ENCODE results near the gene RETSAT. TPM values are rescaled to one million over a fixed set of nuclear protein-coding genes. Genes with fewer than 3 reads are reported as not detected.
"Not testable (repeated sequence)": the region's sequence is repeated elsewhere in the genome, so short reads cannot be mapped to it uniquely, and the experiment has no call there.

Gene RETSAT
- polyA plus RNA-seq, 3 donors: 14.2 to 26.0 (median 25.2) TPM

GRCh38 chr2:85383151-85383550 is 28.8 kb upstream of the RETSAT start:
- DNase-seq (ENCODE audit: low read depth in 3 of 3, low spot score in 2 of 3): not testable (repeated sequence)

- no peak for DNase-seq (ENCODE audit: low read depth in 3 of 3, low spot score in 2 of 3)
Observed at GRCh38 chr2:85380048-85380447, 25.7 kb upstream of the RETSAT start.

GRCh38 chr2:85378257-85378656 is 23.9 kb upstream of the RETSAT start:
- no peak for DNase-seq (ENCODE audit: low read depth in 3 of 3, low spot score in 2 of 3)

GRCh38 chr2:85377083-85377482 is 22.8 kb upstream of the RETSAT start:
- DNase-seq (ENCODE audit: low read depth in 3 of 3, low spot score in 2 of 3): no peak

GRCh38 chr2:85376291-85377065 is 22.1 kb upstream of the RETSAT start:
- DNase-seq (ENCODE audit: low read depth in 3 of 3, low spot score in 2 of 3): no peak

- no peak for DNase-seq (ENCODE audit: low read depth in 3 of 3, low spot score in 2 of 3)
Observed at GRCh38 chr2:85371045-85371444, 16.7 kb upstream of the RETSAT start.

GRCh38 chr2:85369500-85369899 is 15.2 kb upstream of the RETSAT start:
- DNase-seq (ENCODE audit: low read depth in 3 of 3, low spot score in 2 of 3): no peak

GRCh38 chr2:85368921-85369320 is 14.6 kb upstream of the RETSAT start:
- no peak for DNase-seq (ENCODE audit: low read depth in 3 of 3, low spot score in 2 of 3)

- no peak for DNase-seq (ENCODE audit: low read depth in 3 of 3, low spot score in 2 of 3)
Observed at GRCh38 chr2:85367180-85367579, 12.9 kb upstream of the RETSAT start.

- DNase-seq (ENCODE audit: low read depth in 3 of 3, low spot score in 2 of 3): not testable (repeated sequence)
Observed at GRCh38 chr2:85362653-85363387, 8.5 kb upstream of the RETSAT start.

- DNase-seq (ENCODE audit: low read depth in 3 of 3, low spot score in 2 of 3): no peak
Observed at GRCh38 chr2:85357736-85358135, 3.4 kb upstream of the RETSAT start.

GRCh38 chr2:85356186-85356585 is 1.9 kb upstream of the RETSAT start:
- DNase-seq (ENCODE audit: low read depth in 3 of 3, low spot score in 2 of 3): no peak

GRCh38 chr2:85355521-85355920 is 1.2 kb upstream of the RETSAT start:
- DNase-seq (ENCODE audit: low read depth in 3 of 3, low spot score in 2 of 3): no peak

GRCh38 chr2:85355073-85355410 is 714 bp upstream of the RETSAT start:
- DNase-seq (ENCODE audit: low read depth in 3 of 3, low spot score in 2 of 3): no peak

- no peak for DNase-seq (ENCODE audit: low read depth in 3 of 3, low spot score in 2 of 3)
Observed at GRCh38 chr2:85353876-85354285, 447 bp downstream of the RETSAT start.

GRCh38 chr2:85347599-85347998 is 6.7 kb downstream of the RETSAT start:
- no peak for DNase-seq (ENCODE audit: low read depth in 3 of 3, low spot score in 2 of 3)

- no peak for DNase-seq (ENCODE audit: low read depth in 3 of 3, low spot score in 2 of 3)
Observed at GRCh38 chr2:85344356-85344954, 9.9 kb downstream of the RETSAT start.

GRCh38 chr2:85343207-85343895 is 11.0 kb downstream of the RETSAT start:
- DNase-seq (ENCODE audit: low read depth in 3 of 3, low spot score in 2 of 3): not testable (repeated sequence)

- DNase-seq (ENCODE audit: low read depth in 3 of 3, low spot score in 2 of 3): no peak
Observed at GRCh38 chr2:85342156-85342555, 12.2 kb downstream of the RETSAT start.

GRCh38 chr2:85341269-85342029 is 12.9 kb downstream of the RETSAT start:
- no peak for DNase-seq (ENCODE audit: low read depth in 3 of 3, low spot score in 2 of 3)

All from right renal cortex interstitium (tissue), 3 donors.